IMR-90 (cell line): ENCODE measurements around the gene ZNF267.

Source experiments
- BHLHE40 ChIP-seq: fragments of 150-350 bp; IDR thresholded peaks from 2 replicates; pipeline ENCODE4 v1.6.1; 2016; ENCODE audit warnings: mild to moderate bottlenecking, low read depth, low read length
- CEBPB ChIP-seq: IDR thresholded peaks from 2 replicates; pipeline ENCODE4 v1.6.1; 2012; ENCODE audit warnings: low read depth, low read length, improper control_type of control experiment
- CHD1 ChIP-seq: IDR thresholded peaks from 2 replicates; pipeline ENCODE4 v1.6.1; 2012; ENCODE audit warnings: low read depth, low read length, improper control_type of control experiment
- CTCF ChIP-seq: conservative IDR thresholded peaks from 2 replicates; pipeline ENCODE4 v1.5.1; 2012; ENCODE audit warnings: mild to moderate bottlenecking, low read depth, low read length, improper control_type of control experiment
- FOS ChIP-seq: fragments of 150-350 bp; IDR thresholded peaks from 2 replicates; pipeline ENCODE4 v1.6.1; 2016; ENCODE audit warnings: low read depth, low read length
- MAFK ChIP-seq: IDR thresholded peaks from 2 replicates; pipeline ENCODE4 v1.6.1; 2012; ENCODE audit warnings: low read depth, low read length, improper control_type of control experiment
- MAZ ChIP-seq: IDR thresholded peaks from 2 replicates; pipeline ENCODE4 v1.6.1; 2012; ENCODE audit warnings: low read depth, mild to moderate bottlenecking, low read length, improper control_type of control experiment, moderate library complexity, borderline replicate concordance
- MXI1 ChIP-seq: IDR thresholded peaks from 2 replicates; pipeline ENCODE4 v1.6.1; 2012; ENCODE audit warnings: low read depth, mild to moderate bottlenecking, low read length, moderate library complexity, borderline replicate concordance
- POLR2A ChIP-seq: IDR thresholded peaks from 2 replicates; pipeline ENCODE4 v1.6.1; 2012; ENCODE audit warnings: mild to moderate bottlenecking, low read depth, low read length
- RAD21 ChIP-seq: IDR thresholded peaks from 2 replicates; pipeline ENCODE4 v1.6.1; 2012; ENCODE audit warnings: low read length, improper control_type of control experiment
- RCOR1 ChIP-seq: IDR thresholded peaks from 2 replicates; pipeline ENCODE4 v1.6.1; 2012; ENCODE audit warnings: mild to moderate bottlenecking, low read length, improper control_type of control experiment; ENCODE audit not compliant: insufficient replicate concordance
- RFX5 ChIP-seq: IDR thresholded peaks from 2 replicates; pipeline ENCODE4 v1.8.0; 2012; ENCODE audit warnings: low read depth, mild to moderate bottlenecking, low read length, moderate library complexity
- SMC3 ChIP-seq: fragments of 150-350 bp; IDR thresholded peaks from 2 replicates; pipeline ENCODE4 v1.6.1; 2016; ENCODE audit warnings: low read depth, mild to moderate bottlenecking, antibody characterized with exemption, low read length, moderate library complexity
- USF2 ChIP-seq: fragments of 150-350 bp; IDR thresholded peaks from 2 replicates; pipeline ENCODE4 v1.6.1; 2017; ENCODE audit warnings: mild to moderate bottlenecking, antibody characterized with exemption, low read length, low read depth

- TF ChIP-seq CTCF, result no peak
- no peak for TF ChIP-seq POLR2A
- no peak for TF ChIP-seq USF2
- TF ChIP-seq RAD21, result no peak
- TF ChIP-seq SMC3, result no peak
- TF ChIP-seq MAZ, result no peak
- no peak for TF ChIP-seq RCOR1
- TF ChIP-seq MXI1, result no peak
- TF ChIP-seq FOS, result no peak
- TF ChIP-seq CHD1, result no peak
- no peak for TF ChIP-seq BHLHE40
- no peak for TF ChIP-seq CEBPB
- no peak for TF ChIP-seq RFX5
- no peak for TF ChIP-seq MAFK
Observed at GRCh38 chr16:31899505-31899904, 25.9 kb downstream of the ZNF267 start.
